Gastrocnemius medialis (tissue), 4 donors: ENCODE results near the gene SULT1B1. TPM values are rescaled to one million over a fixed set of nuclear protein-coding genes. Genes with fewer than 3 reads are reported as not detected.

ENCODE experiments used
- ATAC-seq, 2 donors: fragments of 150-250 bp; one replicate each; pipeline ENCODE4 v1.9.1; 2016
- DNase-seq, 2 donors: peaks; one replicate each; pipeline ENCODE4 v3.0.0-alpha.2; 2019
- H3K27ac ChIP-seq, 4 donors: fragments of 200-600 bp; sonication (generic); 1 replicate in 1 of 4; 2 replicates in 3 of 4; pipeline ENCODE4 v1.5.1; 2016 to 2018; ENCODE audit warnings: mild to moderate bottlenecking in 2 of 4, moderate library complexity in 1 of 4
- H3K27me3 ChIP-seq, 3 donors: fragments of 200-600 bp; sonication (generic) in 2 of 3; 1 replicate in 1 of 3; 2 replicates in 2 of 3; pipeline versions ENCODE4 v1.5.1 to v1.6.0; 2016 to 2019; ENCODE audit warnings: mild to moderate bottlenecking in 1 of 3, moderate library complexity in 1 of 3
- H3K36me3 ChIP-seq, 2 donors: fragments of 200-600 bp; sonication (generic) in 1 of 2; one replicate each; pipeline ENCODE4 v1.5.1; 2017 to 2018
- H3K4me1 ChIP-seq, 2 donors: fragments of 200-600 bp; sonication (generic) in 1 of 2; one replicate each; pipeline ENCODE4 v1.5.1; 2016 to 2017; ENCODE audit warnings: mild to moderate bottlenecking in 2 of 2
- H3K4me3 ChIP-seq, 4 donors: fragments of 200-600 bp; sonication (generic) in 3 of 4; 1 replicate in 1 of 4; 2 replicates in 3 of 4; pipeline ENCODE4 v1.5.1; 2016 to 2019; ENCODE audit warnings: mild to moderate bottlenecking in 2 of 4
- H3K9me3 ChIP-seq, 3 donors: fragments of 200-600 bp; sonication (generic) in 2 of 3; 1 replicate in 1 of 3; 2 replicates in 2 of 3; pipeline ENCODE4 v1.5.1; 2016 to 2019
- CTCF ChIP-seq, 5 experiments: fragments of 450-650 bp in 3 of 5; fragments of 200-600 bp in 2 of 5; sonication (generic) in 2 of 5; IDR thresholded peaks in 4 of 5; conservative IDR thresholded peaks in 1 of 5; 1 replicate in 4 of 5; 2 replicates in 1 of 5; pipeline ENCODE4 v1.5.1; 2016 to 2019; ENCODE audit warnings: antibody characterized with exemption in 5 of 5, mild to moderate bottlenecking in 3 of 5, moderate library complexity in 3 of 5
- POLR2A ChIP-seq, 2 donors: fragments of 450-650 bp; IDR thresholded peaks; one replicate each; pipeline ENCODE4 v1.6.1; 2017; ENCODE audit warnings: antibody characterized with exemption in 2 of 2, mild to moderate bottlenecking in 2 of 2, moderate library complexity in 2 of 2
- in situ Hi-C, 4 donors: fragments of 200-750 bp; cut with MboI; loops; one replicate each; pipeline versions ENCODE4 v1.15.0 to v1.8.0; 2017; ENCODE audit warnings: low sequenced_read_pairs in 4 of 4
- intact Hi-C: fragments of 100-400 bp; cut with DNase I; formaldehyde crosslinking; loops from one replicate; pipeline ENCODE4 v1.15.1; 2023; ENCODE audit warnings: low total_unique reads
- total RNA-seq, 4 donors: library from RNA; depleted of rRNA; stranded (reverse); fragments of >200 nt; gene quantifications; one replicate each; pipeline versions ENCODE4 v1.1.0 to v1.2.3, GENCODE V29; 2016

Gene SULT1B1
- total RNA-seq, 4 donors from 2014 or later = 0.36 to 0.70 (median 0.55) TPM; not detected in 1

- intact Hi-C loops = no loop called here
- H3K27ac ChIP-seq = no peak overlapping the region
- TF ChIP-seq POLR2A (IDR thresholded peaks at IDR 0.05) = no peak
- no peak for TF ChIP-seq CTCF (IDR thresholded peaks at IDR 0.05 in 4 of 5, conservative IDR thresholded peaks at IDR 0.05 in 1 of 5)
- H3K9me3 ChIP-seq = peaks cover 0 to 4% (median 0%) of the 10 kb centered on the region in 3 donors
- no peaks in the 10 kb centered on the region for H3K27me3 ChIP-seq
- H3K36me3 ChIP-seq = no peaks in the 10 kb centered on the region
- no peaks in the 10 kb centered on the region for H3K4me1 ChIP-seq
- no peak for ATAC-seq
- H3K4me3 ChIP-seq = no peak overlapping the region
- in situ Hi-C loops = no loop called here
- DNase-seq = no peak
Measured at GRCh38 chr4:69748173-69748572, 12.2 kb downstream of the SULT1B1 start.

GRCh38 chr4:69744157-69744478 is 16.3 kb downstream of the SULT1B1 start:
- in situ Hi-C loops = no loop called here
- intact Hi-C loops = no loop called here
- Histone ChIP-seq H3K36me3 (no peaks in the 10 kb centered on the region), H3K27me3 (no peaks in the 10 kb centered on the region), H3K4me1 (no peaks in the 10 kb centered on the region), H3K27ac (no peak overlapping the region), H3K4me3 (no peak overlapping the region), H3K9me3 (peaks cover 0 to 3% (median 0%) of the 10 kb centered on the region in 3 donors)
- no peak for TF ChIP-seq CTCF (IDR thresholded peaks at IDR 0.05 in 4 of 5, conservative IDR thresholded peaks at IDR 0.05 in 1 of 5)
- TF ChIP-seq POLR2A (IDR thresholded peaks at IDR 0.05) = no peak
- ATAC-seq (no peak), DNase-seq (no peak)

GRCh38 chr4:69743476-69744156 is 16.8 kb downstream of the SULT1B1 start:
- Histone ChIP-seq H3K36me3 (no peaks in the 10 kb centered on the region), H3K9me3 (no peaks in the 10 kb centered on the region), H3K4me1 (no peaks in the 10 kb centered on the region), H3K27me3 (no peaks in the 10 kb centered on the region), H3K4me3 (no peak overlapping the region), H3K27ac (no peak overlapping the region)
- ATAC-seq = no peak
- no peak for DNase-seq
- intact Hi-C loops = no loop called here
- TF ChIP-seq CTCF (IDR thresholded peaks at IDR 0.05 in 4 of 5, conservative IDR thresholded peaks at IDR 0.05 in 1 of 5) = no peak
- no peak for TF ChIP-seq POLR2A (IDR thresholded peaks at IDR 0.05)
- in situ Hi-C loops = no loop called here

- no peaks in the 10 kb centered on the region for H3K36me3 ChIP-seq
- H3K27ac ChIP-seq = no peak overlapping the region
- TF ChIP-seq POLR2A (IDR thresholded peaks at IDR 0.05) (no peak), CTCF (IDR thresholded peaks at IDR 0.05 in 4 of 5, conservative IDR thresholded peaks at IDR 0.05 in 1 of 5) (no peak)
- H3K4me3 ChIP-seq = no peak overlapping the region
- ATAC-seq (no peak), DNase-seq (no peak)
- no peaks in the 10 kb centered on the region for H3K27me3 ChIP-seq
- H3K9me3 ChIP-seq = no peaks in the 10 kb centered on the region
- intact Hi-C loops = no loop called here
- in situ Hi-C loops = no loop called here
- no peaks in the 10 kb centered on the region for H3K4me1 ChIP-seq
Measured at GRCh38 chr4:69742596-69742995, 17.8 kb downstream of the SULT1B1 start.

- in situ Hi-C loops (no loop called here), intact Hi-C loops (no loop called here)
- Histone ChIP-seq H3K4me3 (no peak overlapping the region), H3K27ac (no peak overlapping the region), H3K27me3 (no peaks in the 10 kb centered on the region), H3K9me3 (no peaks in the 10 kb centered on the region), H3K36me3 (no peaks in the 10 kb centered on the region), H3K4me1 (no peaks in the 10 kb centered on the region)
- DNase-seq = no peak
- ATAC-seq = no peak
- TF ChIP-seq POLR2A (IDR thresholded peaks at IDR 0.05) (no peak), CTCF (IDR thresholded peaks at IDR 0.05 in 4 of 5, conservative IDR thresholded peaks at IDR 0.05 in 1 of 5) (no peak)
Measured at GRCh38 chr4:69738872-69739271, 21.5 kb downstream of the SULT1B1 start.
